Fibroblast of skin of scalp (primary cell): ENCODE data around the gene POGZ. TPM values are rescaled to one million over a fixed set of nuclear protein-coding genes. Genes with fewer than 3 reads are reported as not detected.

Source experiments
- DNase-seq: peaks from one replicate; pipeline ENCODE4 v3.0.0-alpha.2; 2013
- polyA plus RNA-seq, 2 experiments: library from polyadenylated mRNA; unstranded; fragments of 120-200 nt; gene quantifications; one replicate each; pipeline ENCODE4 v1.2.1, GENCODE V29; 2013; ENCODE audit not compliant: insufficient read length in 2 of 2

POGZ gene
- 28.3 TPM for polyA plus RNA-seq (2013, experiment 1 of 2; ENCODE audit: insufficient read length)
- 31.6 TPM for polyA plus RNA-seq (2013, experiment 2 of 2; ENCODE audit: insufficient read length)

- DNase-seq: peak; percentile 99
Measured at GRCh38 chr1:151459331-151460046, at the start of gene POGZ. Gene POGZ, minus strand, starts transcription at chr1:151459494. Its CDS starts 17,290 bp downstream, at chr1:151442204.

- no peak for DNase-seq
Measured at GRCh38 chr1:151508833-151509232, 49.5 kb upstream of the POGZ start.

- DNase-seq: no peak
Measured at GRCh38 chr1:151504759-151505158, 45.5 kb upstream of the POGZ start.

GRCh38 chr1:151504252-151504651 lies 45.0 kb upstream of the POGZ start:
- DNase-seq: no peak

- no peak for DNase-seq
Measured at GRCh38 chr1:151502859-151503780, 43.8 kb upstream of the POGZ start.

GRCh38 chr1:151502035-151502700 lies 42.9 kb upstream of the POGZ start:
- DNase-seq: no peak

- no peak for DNase-seq
Measured at GRCh38 chr1:151501474-151501873, 42.2 kb upstream of the POGZ start.

- DNase-seq: no peak
Measured at GRCh38 chr1:151499930-151500329, 40.6 kb upstream of the POGZ start.

- DNase-seq: no peak
Measured at GRCh38 chr1:151499365-151499764, 40.1 kb upstream of the POGZ start.

GRCh38 chr1:151495316-151495715 lies 36.0 kb upstream of the POGZ start:
- DNase-seq: no peak

- DNase-seq: peak; percentile 73
Measured at GRCh38 chr1:151494741-151495281, 35.5 kb upstream of the POGZ start.

- DNase-seq: no peak
Measured at GRCh38 chr1:151493042-151493441, 33.7 kb upstream of the POGZ start.

- no peak for DNase-seq
Measured at GRCh38 chr1:151492120-151492519, 32.8 kb upstream of the POGZ start.

- DNase-seq: no peak
Measured at GRCh38 chr1:151491641-151492040, 32.3 kb upstream of the POGZ start.

GRCh38 chr1:151486557-151486956 lies 27.3 kb upstream of the POGZ start:
- DNase-seq: no peak

GRCh38 chr1:151485685-151486255 lies 26.5 kb upstream of the POGZ start:
- DNase-seq: no peak

- no peak for DNase-seq
Measured at GRCh38 chr1:151482017-151482416, 22.7 kb upstream of the POGZ start.

- peak; percentile 40 for DNase-seq
Measured at GRCh38 chr1:151479462-151479861, 20.2 kb upstream of the POGZ start.

GRCh38 chr1:151478923-151479322 lies 19.6 kb upstream of the POGZ start:
- DNase-seq: no peak

GRCh38 chr1:151478140-151478812 lies 19.0 kb upstream of the POGZ start:
- no peak for DNase-seq

- no peak for DNase-seq
Measured at GRCh38 chr1:151477066-151477465, 17.8 kb upstream of the POGZ start.

- peak; percentile 55 for DNase-seq
Measured at GRCh38 chr1:151476083-151476482, 16.8 kb upstream of the POGZ start.
